ENCODE measurements around the gene UFC1. TPM values are rescaled to one million over a fixed set of nuclear protein-coding genes. Genes with fewer than 3 reads are reported as not detected.

The UFC1 gene
- total and polyA plus RNA-seq, 2 experiments from 2014 or later: 105 to 119 TPM

DNA sequence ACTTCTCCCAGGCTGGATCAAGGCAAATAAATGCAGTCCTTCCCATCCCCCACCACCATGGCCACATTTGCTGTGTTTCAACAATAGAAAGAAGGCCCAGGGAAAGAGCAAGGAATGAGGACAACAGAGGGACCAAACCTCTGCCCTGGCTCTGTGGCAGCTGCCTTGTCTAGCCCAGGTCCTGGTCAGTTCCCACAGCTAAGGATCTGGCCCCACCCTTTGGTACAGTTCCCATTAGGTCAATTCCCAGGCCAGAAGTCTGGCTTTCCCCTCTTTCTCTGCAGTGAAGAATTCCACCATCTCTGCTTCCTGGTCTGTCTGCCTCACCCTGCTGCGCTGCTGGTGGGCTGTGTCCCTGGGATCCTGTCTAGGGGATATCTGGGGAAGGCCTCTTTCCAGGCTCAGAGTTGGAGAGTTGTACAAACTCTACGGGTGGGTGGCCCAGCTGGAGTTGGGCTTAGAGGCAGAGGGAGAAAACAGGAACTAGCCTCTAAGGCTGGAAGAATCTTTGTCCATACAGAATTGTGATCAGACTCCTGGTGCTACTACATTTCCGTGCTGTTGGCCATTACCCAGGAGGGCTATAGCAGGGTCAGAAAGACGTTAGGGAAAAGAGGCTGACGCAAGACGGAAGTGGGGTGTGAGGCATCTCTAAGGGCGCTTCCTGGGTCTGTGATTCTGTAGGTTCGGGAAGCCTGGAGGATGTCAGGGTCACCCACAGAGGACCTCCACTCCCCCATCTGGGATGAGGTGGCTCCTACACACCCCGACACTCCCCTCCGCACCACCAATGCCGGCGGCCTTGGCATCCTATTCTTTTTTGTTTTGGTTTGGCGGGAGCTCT, 47.4 kb downstream of the UFC1 start:
- peaks cover 41% of the 10 kb centered on the region for H3K4me1 ChIP-seq (ENCODE audit: insufficient read depth)
- no peaks in the 10 kb centered on the region for H3K36me3 ChIP-seq (replicated peaks; ENCODE audit: insufficient read depth, low read depth)
- no peaks in the 10 kb centered on the region for H3K9me3 ChIP-seq (ENCODE audit: low read depth)
- WGBS (ENCODE audit: low lambda C conversion rate, missing lambda C conversion rate): 76% methylated on average over 13 of the region's 13 CpGs
- H3K4me2 ChIP-seq: peak overlapping the region; percentile 73
- no peak for TF ChIP-seq EZH2 (IDR thresholded peaks at IDR 0.05; ENCODE audit: borderline replicate concordance)
- TF ChIP-seq EZH2phosphoT487 (IDR thresholded peaks at IDR 0.05; ENCODE audit: low read depth, severe bottlenecking, unreplicated experiment): no peak
- TF ChIP-seq, protein P1, sequence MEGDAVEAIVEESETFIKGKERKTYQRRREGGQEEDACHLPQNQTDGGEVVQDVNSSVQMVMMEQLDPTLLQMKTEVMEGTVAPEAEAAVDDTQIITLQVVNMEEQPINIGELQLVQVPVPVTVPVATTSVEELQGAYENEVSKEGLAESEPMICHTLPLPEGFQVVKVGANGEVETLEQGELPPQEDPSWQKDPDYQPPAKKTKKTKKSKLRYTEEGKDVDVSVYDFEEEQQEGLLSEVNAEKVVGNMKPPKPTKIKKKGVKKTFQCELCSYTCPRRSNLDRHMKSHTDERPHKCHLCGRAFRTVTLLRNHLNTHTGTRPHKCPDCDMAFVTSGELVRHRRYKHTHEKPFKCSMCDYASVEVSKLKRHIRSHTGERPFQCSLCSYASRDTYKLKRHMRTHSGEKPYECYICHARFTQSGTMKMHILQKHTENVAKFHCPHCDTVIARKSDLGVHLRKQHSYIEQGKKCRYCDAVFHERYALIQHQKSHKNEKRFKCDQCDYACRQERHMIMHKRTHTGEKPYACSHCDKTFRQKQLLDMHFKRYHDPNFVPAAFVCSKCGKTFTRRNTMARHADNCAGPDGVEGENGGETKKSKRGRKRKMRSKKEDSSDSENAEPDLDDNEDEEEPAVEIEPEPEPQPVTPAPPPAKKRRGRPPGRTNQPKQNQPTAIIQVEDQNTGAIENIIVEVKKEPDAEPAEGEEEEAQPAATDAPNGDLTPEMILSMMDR (IDR thresholded peaks at IDR 0.05; ENCODE audit: poor library complexity): no peak
- no peak for DNase-seq (ENCODE audit: low spot score)
- H3K27me3 ChIP-seq: no peaks in the 10 kb centered on the region
- no peaks in the 10 kb centered on the region for H3K9me2 ChIP-seq (replicated peaks; ENCODE audit: insufficient read depth)
- peak overlapping the region; percentile 95 for H3K27ac ChIP-seq
- H2AFZ ChIP-seq: peak overlapping the region; percentile 68
- peaks cover 28% of the 10 kb centered on the region for H3K79me2 ChIP-seq
- no peaks in the 10 kb centered on the region for H4K20me1 ChIP-seq (ENCODE audit: insufficient read depth, poor library complexity, severe bottlenecking)
- H3K4me3 ChIP-seq: peak overlapping the region; percentile 0

DNA sequence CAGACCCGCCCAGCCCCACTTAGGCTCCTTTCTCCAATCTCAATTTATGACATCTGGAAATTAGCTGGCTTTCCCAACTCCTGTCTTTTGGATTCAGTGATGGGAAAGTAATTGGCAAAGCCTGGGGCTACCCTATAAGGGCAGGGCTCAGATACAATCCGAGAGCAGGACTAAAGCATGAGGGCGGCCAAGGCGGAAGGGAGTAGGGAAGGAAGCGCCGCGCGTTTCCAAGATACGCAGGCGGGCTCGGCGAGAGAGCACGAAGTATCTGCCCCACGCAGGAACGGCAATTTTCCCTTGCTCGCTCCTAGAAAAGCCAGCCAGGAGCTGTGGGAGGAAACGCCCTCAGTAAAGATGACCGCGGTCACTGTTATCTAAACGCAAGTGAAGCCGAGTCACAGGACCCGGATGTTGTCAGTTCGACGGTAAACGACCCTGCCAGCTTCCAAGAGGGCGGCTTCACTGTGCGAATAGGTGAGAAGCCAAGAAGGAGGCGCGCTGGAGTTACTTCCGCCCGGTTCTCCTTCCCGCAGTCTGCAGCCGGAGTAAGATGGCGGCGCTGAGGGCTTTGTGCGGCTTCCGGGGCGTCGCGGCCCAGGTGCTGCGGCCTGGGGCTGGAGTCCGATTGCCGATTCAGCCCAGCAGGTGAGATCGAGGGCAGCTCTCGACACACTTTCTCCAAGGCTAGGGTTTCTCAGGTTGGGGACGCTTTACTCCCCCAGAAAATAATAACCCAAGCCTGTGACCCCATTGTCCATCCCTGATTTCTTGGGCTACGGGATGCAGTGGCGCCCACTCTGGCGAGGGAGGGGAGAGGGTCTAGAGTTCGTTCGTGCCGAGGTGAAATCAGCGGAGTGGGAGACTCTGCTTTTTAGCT, 48.3 kb downstream of the UFC1 start, which contains the start of gene NDUFS2:
NDUFS2 (plus strand) TSS at position 532 of the 877 bp plus-strand sequence; CDS start at position 551, 19 bp downstream.
- H3K9me3 ChIP-seq (ENCODE audit: low read depth): no peaks in the 10 kb centered on the region
- TF ChIP-seq EZH2 (IDR thresholded peaks at IDR 0.05; ENCODE audit: borderline replicate concordance) (no peak), EZH2phosphoT487 (IDR thresholded peaks at IDR 0.05; ENCODE audit: low read depth, severe bottlenecking, unreplicated experiment) (no peak)
- TF ChIP-seq, protein P1 (IDR thresholded peaks at IDR 0.05; ENCODE audit: poor library complexity): peak; percentile 33
- WGBS (ENCODE audit: low lambda C conversion rate, missing lambda C conversion rate): 3% methylated on average over 53 of the region's 53 CpGs
- H3K36me3 ChIP-seq (replicated peaks; ENCODE audit: insufficient read depth, low read depth): no peaks in the 10 kb centered on the region
- peaks cover 28% of the 10 kb centered on the region for H3K79me2 ChIP-seq
- H3K4me3 ChIP-seq: peak within 1 kb of the TSS; percentile 48
- H3K4me2 ChIP-seq: peak within 1 kb of the TSS; percentile 84
- H3K9me2 ChIP-seq (replicated peaks; ENCODE audit: insufficient read depth): no peaks in the 10 kb centered on the region
- H3K27me3 ChIP-seq: no peaks in the 10 kb centered on the region
- peak within 1 kb of the TSS; percentile 95 for H3K27ac ChIP-seq
- H4K20me1 ChIP-seq (ENCODE audit: insufficient read depth, poor library complexity, severe bottlenecking): no peaks in the 10 kb centered on the region
- H3K4me1 ChIP-seq (ENCODE audit: insufficient read depth): peaks cover 35% of the 10 kb centered on the region
- peak; percentile 99 for DNase-seq (ENCODE audit: low spot score)
- peak within 1 kb of the TSS; percentile 68 for H2AFZ ChIP-seq

DNA sequence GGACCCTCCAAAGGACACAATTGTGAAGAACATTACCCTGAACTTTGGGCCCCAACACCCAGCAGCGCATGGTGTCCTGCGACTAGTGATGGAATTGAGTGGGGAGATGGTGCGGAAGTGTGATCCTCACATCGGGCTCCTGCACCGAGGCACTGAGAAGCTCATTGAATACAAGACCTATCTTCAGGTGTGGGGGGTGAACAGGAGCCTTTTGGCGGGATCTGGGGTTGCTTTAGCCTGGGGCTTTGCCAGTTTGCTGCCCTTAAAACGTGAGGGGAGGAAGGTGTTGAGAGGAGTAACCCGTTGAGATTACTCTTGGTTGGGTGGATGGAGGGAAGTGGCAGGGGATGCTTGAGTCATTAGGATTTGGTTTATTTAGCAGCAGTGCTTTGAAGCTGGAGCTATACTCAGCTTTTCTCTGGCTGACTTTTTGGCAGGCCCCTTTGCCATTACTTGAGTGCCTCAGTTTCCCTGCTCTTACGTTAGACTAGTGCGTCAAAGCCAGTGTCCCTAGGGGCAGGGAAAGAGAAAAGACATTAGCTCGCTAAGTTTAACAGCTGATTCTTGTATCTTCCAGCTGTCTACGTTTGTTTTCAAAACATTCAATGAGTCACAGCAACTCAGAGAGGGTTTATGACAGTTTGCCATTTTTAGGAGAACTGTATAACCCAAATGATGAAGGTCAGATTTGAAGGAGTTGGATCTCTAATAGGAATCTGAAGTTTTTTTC, 52.8 kb downstream of the UFC1 start:
- TF ChIP-seq EZH2phosphoT487 (IDR thresholded peaks at IDR 0.05; ENCODE audit: low read depth, severe bottlenecking, unreplicated experiment) (no peak), EZH2 (IDR thresholded peaks at IDR 0.05; ENCODE audit: borderline replicate concordance) (no peak)
- TF ChIP-seq, protein P1 (IDR thresholded peaks at IDR 0.05; ENCODE audit: poor library complexity): no peak
- Histone ChIP-seq H3K27me3 (no peaks in the 10 kb centered on the region), H3K4me3 (no peak overlapping the region), H3K27ac (peak overlapping the region; percentile 81), H3K4me2 (no peak overlapping the region), H3K79me2 (peaks cover 42% of the 10 kb centered on the region), H3K9me2 (replicated peaks; ENCODE audit: insufficient read depth) (no peaks in the 10 kb centered on the region), H3K36me3 (replicated peaks; ENCODE audit: insufficient read depth, low read depth) (peaks cover 3% of the 10 kb centered on the region), H3K4me1 (ENCODE audit: insufficient read depth) (peaks cover 13% of the 10 kb centered on the region), H4K20me1 (ENCODE audit: insufficient read depth, poor library complexity, severe bottlenecking) (no peaks in the 10 kb centered on the region), H3K9me3 (ENCODE audit: low read depth) (no peaks in the 10 kb centered on the region), H2AFZ (no peak overlapping the region)
- DNase-seq (ENCODE audit: low spot score): no peak
- WGBS (ENCODE audit: low lambda C conversion rate, missing lambda C conversion rate): 87% methylated on average over 12 of the region's 12 CpGs

Measured in hepatocyte (in vitro differentiated cells).